ENCODE measurements around the gene DDX3X. TPM values are rescaled to one million over a fixed set of nuclear protein-coding genes. Genes with fewer than 3 reads are reported as not detected.

DDX3X gene
- total and polyA plus RNA-seq, 9 of the 15 experiments (the other 6 are each of a cell fraction or from before 2014, with no cell fraction given): 51.3 to 232 (median 138) TPM

DNA sequence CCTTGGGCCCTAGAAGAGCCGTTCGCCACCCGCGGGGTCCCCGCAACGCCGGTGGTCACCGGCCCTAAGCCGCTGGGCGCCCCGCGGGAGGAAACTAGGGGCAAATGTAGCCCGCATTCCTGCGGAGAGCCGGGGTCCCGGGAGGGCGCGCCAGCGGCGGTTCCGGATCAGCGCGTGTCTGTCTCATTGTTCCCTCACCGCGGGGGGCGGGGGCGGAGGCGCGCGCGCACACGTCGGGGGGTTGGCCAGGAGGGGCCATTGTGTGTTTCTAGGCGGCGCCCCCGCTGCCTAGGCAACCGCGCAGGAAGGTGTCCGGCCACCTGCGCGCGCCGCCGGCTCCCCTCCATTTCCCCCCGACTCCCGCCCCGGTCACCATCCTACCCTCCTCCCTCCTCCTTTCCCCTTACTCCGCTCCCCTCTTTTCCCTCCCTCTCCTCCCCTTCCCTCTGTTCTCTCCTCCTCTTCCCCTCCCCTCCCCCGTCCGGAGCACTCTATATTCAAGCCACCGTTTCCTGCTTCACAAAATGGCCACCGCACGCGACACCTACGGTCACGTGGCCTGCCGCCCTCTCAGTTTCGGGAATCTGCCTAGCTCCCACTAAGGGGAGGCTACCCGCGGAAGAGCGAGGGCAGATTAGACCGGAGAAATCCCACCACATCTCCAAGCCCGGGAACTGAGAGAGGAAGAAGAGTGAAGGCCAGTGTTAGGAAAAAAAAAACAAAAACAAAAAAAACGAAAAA is 789 bp upstream of the DDX3X start (continued):
- TF ChIP-seq VEZF1 (CRISPR knock-in tag; IDR thresholded peaks at IDR 0.05) (peak; percentile 92), CGGBP1 (CRISPR knock-in tag; IDR thresholded peaks at IDR 0.05) (no peak), POLR2A (conservative IDR thresholded peaks at IDR 0.05) (peak; percentile 48; the same call in 1 of the 2 replicates), NR1H2 (CRISPR knock-in tag; IDR thresholded peaks at IDR 0.05) (0 out of 2 replicates have a peak, but pooled peaks have one; percentile 46), RAD21 (CRISPR knock-in tag; conservative IDR thresholded peaks at IDR 0.05 in 1 of 2, IDR thresholded peaks at IDR 0.05 in 1 of 2) (no peak), RBM39 (optimal IDR thresholded peaks at IDR 0.05; ENCODE audit: low read depth, low read length) (no peak), DLX4 (CRISPR knock-in tag; IDR thresholded peaks at IDR 0.05) (no peak), PHB2 (IDR thresholded peaks at IDR 0.05; ENCODE audit: low read depth) (no peak), TFE3 (CRISPR knock-in tag; IDR thresholded peaks at IDR 0.05) (peak; percentile 88), CTBP1 (IDR thresholded peaks at IDR 0.05; ENCODE audit: borderline replicate concordance) (no peak), HDAC8 (tag; IDR thresholded peaks at IDR 0.05) (no peak), IRF2 (CRISPR knock-in tag; IDR thresholded peaks at IDR 0.05) (no peak), ILF3 (IDR thresholded peaks at IDR 0.05; ENCODE audit: borderline replicate concordance) (no peak), KDM4B (IDR thresholded peaks at IDR 0.05; ENCODE audit: borderline replicate concordance in 2 of 2, low read depth in 1 of 2) (no peak), ZNF212 (CRISPR knock-in tag; IDR thresholded peaks at IDR 0.05) (no peak)
- TF ChIP-seq, protein P1, sequence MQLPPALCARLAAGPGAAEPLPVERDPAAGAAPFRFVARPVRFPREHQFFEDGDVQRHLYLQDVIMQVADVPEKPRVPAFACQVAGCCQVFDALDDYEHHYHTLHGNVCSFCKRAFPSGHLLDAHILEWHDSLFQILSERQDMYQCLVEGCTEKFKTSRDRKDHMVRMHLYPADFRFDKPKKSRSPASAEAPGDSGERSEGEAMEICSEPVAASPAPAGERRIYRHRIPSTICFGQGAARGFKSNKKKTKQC (CRISPR knock-in tag; IDR thresholded peaks at IDR 0.05): no peak
- TF ChIP-seq, protein P2, sequence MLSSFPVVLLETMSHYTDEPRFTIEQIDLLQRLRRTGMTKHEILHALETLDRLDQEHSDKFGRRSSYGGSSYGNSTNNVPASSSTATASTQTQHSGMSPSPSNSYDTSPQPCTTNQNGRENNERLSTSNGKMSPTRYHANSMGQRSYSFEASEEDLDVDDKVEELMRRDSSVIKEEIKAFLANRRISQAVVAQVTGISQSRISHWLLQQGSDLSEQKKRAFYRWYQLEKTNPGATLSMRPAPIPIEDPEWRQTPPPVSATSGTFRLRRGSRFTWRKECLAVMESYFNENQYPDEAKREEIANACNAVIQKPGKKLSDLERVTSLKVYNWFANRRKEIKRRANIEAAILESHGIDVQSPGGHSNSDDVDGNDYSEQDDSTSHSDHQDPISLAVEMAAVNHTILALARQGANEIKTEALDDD (IDR thresholded peaks at IDR 0.05): no peak
- TF ChIP-seq, protein P3, sequence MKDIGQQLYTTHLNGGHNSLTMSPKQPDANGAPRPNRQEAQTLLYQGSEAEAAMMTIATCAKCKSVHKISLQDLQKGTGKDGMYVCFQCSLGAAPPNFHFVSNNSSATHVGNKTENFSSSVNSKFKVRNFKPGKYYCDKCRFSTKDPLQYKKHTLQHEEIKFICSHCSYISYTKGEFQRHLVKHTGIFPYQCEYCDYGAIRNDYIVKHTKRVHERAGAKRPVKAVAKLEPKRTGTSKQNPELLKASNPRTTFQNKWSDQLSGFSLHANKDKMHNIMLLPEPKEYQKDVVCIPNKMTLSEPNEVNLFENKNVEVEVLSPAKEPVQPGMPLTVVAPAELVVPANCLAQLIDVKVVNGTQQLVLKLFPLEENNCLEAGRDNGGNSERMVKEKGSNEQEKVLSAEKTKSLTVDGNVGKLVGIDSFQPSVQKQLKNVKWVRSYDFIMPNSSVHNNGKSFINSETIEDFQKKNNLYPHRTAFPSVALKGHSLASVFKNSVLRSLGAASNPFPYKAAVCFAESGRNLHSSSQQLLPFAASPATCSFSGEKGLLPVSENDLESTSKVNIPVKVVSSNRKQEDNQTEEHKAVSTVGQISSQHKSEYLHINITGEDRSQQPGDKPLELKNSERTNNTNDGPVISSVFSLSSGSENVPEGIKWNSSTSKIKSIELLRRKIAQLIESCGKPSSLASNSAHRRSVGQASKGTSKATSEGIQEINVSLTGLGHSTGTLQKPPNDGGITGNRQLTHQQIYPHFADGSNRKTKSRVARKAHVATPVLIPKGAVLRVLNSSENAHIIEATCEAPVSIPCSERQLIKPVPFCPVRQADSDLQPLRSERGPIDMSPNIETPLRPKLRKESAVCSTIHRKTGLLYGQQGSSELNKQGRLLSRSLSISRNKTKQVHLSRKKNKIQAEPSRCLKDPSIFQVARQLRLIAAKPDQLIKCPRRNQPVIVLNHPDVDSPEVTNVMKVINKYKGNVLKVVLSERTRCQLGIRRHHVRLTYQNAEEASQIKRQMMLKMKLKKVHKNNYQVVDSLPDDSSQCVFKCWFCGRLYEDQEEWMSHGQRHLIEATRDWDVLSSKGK (CRISPR knock-in tag; IDR thresholded peaks at IDR 0.05): no peak
